Kidney epithelial cell (primary cell): Measurements from ENCODE around the gene TCAP. TPM values are rescaled to one million over a fixed set of nuclear protein-coding genes. Genes with fewer than 3 reads are reported as not detected.

Experiments used
- DNase-seq: peaks from one replicate; pipeline ENCODE4 v3.0.0-alpha.2; 2010; ENCODE audit warnings: low read depth
- H3K27me3 ChIP-seq: 2 replicates; pipeline ENCODE4 v1.6.0; 2011; ENCODE audit warnings: low read length; ENCODE audit not compliant: control insufficient read depth, insufficient read depth
- H3K36me3 ChIP-seq: 2 replicates; pipeline ENCODE4 v1.5.1; 2011; ENCODE audit warnings: low read length; ENCODE audit not compliant: control insufficient read depth, insufficient read depth
- H3K4me3 ChIP-seq: 2 replicates; pipeline ENCODE4 v1.5.1; 2011; ENCODE audit warnings: low read depth, mild to moderate bottlenecking, control low read depth, low read length
- CTCF ChIP-seq: IDR thresholded peaks from 2 replicates; pipeline ENCODE4 v1.5.1; 2011; ENCODE audit warnings: mild to moderate bottlenecking, moderate library complexity, low read length, control low read depth, inconsistent platforms; ENCODE audit not compliant: insufficient read depth, poor library complexity, severe bottlenecking
- total RNA-seq: library from RNA; depleted of rRNA; stranded (reverse); fragments of >200 nt; gene quantifications from 2 replicates; pipeline ENCODE4 v1.2.3, GENCODE V29; 2015

TCAP gene
- total RNA-seq, 1 donor from 2014 or later, result 0.84 TPM

- no peaks in the 10 kb centered on the region for H3K36me3 ChIP-seq
- no peaks in the 10 kb centered on the region for H3K27me3 ChIP-seq
- no peak for TF ChIP-seq CTCF
- DNase-seq, result no peak
- no peak overlapping the region for H3K4me3 ChIP-seq
Observed at GRCh38 chr17:39655105-39655504, 10.0 kb upstream of the TCAP start.

- no peak for TF ChIP-seq CTCF
- Histone ChIP-seq H3K4me3 (no peak overlapping the region), H3K27me3 (no peaks in the 10 kb centered on the region), H3K36me3 (no peaks in the 10 kb centered on the region)
- no peak for DNase-seq
Observed at GRCh38 chr17:39658346-39658745, 6.8 kb upstream of the TCAP start.

GRCh38 chr17:39658760-39659159, 6.4 kb upstream of the TCAP start:
- no peak for DNase-seq
- TF ChIP-seq CTCF, result no peak

GRCh38 chr17:39659279-39660010, 5.7 kb upstream of the TCAP start:
- no peak for TF ChIP-seq CTCF
- DNase-seq, result no peak
- no peak overlapping the region for H3K4me3 ChIP-seq
- no peaks in the 10 kb centered on the region for H3K27me3 ChIP-seq
- no peaks in the 10 kb centered on the region for H3K36me3 ChIP-seq

More at GRCh38 chr17:39658760-39659159, 6.4 kb upstream of the TCAP start:
- Histone ChIP-seq H3K27me3 (no peaks in the 10 kb centered on the region), H3K36me3 (no peaks in the 10 kb centered on the region), H3K4me3 (no peak overlapping the region)

DNA sequence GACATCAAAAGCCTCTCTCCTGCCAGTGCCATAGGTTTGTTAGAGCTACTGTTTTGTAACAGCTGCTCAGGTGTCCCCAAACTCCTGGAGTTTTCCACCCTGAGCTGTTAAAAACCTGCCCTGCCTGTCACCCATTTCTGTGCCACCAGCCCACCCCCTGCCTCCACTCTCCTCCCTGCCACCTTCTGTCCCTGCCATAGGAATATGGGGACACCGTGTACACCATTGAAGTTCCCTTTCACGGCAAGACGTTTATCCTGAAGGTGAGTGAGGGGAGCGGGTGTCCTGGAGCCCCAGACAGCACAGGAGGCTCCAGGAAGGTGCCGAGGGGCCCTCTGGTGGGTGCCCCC, 5.2 kb upstream of the TCAP start:
- Histone ChIP-seq H3K4me3 (no peak overlapping the region), H3K36me3 (no peaks in the 10 kb centered on the region), H3K27me3 (no peaks in the 10 kb centered on the region)
- TF ChIP-seq CTCF, result no peak
- no peak for DNase-seq
